Fibroblast of skin of abdomen (primary cell): ENCODE measurements around the gene CAPN11. TPM values are rescaled to one million over a fixed set of nuclear protein-coding genes. Genes with fewer than 3 reads are reported as not detected.

ENCODE experiments used
- DNase-seq: peaks from one replicate; pipeline ENCODE4 v3.0.0-alpha.2; 2013
- polyA plus RNA-seq, 2 experiments: library from polyadenylated mRNA; unstranded; fragments of 120-200 nt; gene quantifications; one replicate each; pipeline ENCODE4 v1.2.1, GENCODE V29; 2013; ENCODE audit not compliant: insufficient read length in 2 of 2

The CAPN11 gene
- polyA plus RNA-seq (2013, experiment 1 of 2; ENCODE audit: insufficient read length) = not detected
- not detected for polyA plus RNA-seq (2013, experiment 2 of 2; ENCODE audit: insufficient read length)

DNA sequence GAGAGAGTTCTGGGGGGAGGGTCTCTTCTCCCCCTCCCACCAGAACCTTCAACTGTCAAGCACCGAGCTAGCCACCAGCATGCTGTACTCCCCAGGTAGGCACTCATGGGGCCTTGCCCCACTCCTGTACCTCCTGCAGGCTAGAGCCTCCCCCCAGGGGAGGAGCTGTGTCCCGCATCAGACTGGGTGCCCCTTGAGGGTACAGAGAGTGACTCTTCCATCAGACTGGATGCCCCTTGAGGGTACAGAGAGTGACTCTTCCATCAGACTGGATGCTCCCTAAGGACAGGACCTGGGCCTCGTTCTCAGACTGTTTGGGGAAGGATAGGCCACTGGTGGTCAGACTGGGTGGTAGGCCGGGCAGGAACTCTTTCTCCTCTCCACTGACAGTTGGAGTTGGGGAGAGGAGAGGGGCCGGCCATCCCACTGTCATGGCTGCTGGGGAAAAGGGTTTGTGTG lies at the start of gene CAPN11:
Gene CAPN11 (plus strand): TSS at position 51 of the 459 bp plus-strand sequence. CDS start 29 bp downstream, at position 80.
- DNase-seq = no peak

DNA sequence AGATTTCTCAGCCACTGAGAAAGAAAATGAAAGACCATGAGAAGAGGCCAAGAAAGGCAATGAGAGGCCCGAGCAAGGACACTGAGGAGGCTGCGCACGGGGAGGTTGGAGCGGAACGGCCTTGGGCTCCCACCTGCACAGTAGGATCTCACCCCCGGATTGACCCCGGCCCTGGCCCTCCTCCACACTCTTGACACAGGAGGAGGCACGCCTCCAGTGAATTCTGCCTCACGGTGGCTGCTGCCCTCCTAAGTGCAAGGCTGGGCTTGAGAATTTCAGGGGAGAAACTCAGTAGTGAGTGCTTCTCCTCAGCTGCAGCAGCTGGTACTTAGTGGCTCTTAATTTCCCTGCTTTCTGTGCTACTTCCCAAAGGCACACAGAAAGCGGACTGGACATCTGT lies 49.4 kb upstream of the CAPN11 start:
- DNase-seq = no peak

DNA sequence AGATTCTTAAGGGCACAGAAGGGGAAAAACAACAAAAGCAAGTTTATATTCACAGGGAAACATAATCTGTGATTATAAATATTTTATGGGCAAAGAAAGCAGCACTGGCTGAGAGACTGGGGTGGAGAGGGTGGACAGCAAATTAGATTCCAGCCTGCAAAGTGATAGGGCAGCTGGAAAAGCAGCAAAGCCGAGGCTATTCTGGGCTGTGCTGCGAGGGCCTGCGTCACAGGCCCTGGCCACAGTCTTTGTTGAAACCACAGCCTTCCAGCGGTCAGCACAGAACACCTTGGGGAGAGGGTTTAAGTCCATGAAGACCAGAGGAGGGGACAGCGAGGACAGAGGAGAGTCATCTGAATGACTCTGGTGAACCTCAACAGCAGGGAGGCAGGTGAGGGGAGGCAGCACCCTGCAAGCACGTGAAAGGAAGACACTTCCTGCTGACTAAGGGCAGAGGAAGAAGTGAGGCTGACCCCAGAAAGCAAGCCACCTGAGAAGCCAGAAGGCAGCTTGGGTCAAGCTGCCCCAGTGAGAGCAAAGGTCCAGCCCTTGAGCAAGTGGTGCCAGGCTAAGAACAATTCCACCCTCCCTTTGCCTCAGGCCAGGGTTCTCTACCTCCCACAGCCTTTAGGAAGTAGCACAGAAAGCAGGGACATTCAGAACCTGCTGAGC lies 48.5 kb upstream of the CAPN11 start:
- no peak for DNase-seq

DNA sequence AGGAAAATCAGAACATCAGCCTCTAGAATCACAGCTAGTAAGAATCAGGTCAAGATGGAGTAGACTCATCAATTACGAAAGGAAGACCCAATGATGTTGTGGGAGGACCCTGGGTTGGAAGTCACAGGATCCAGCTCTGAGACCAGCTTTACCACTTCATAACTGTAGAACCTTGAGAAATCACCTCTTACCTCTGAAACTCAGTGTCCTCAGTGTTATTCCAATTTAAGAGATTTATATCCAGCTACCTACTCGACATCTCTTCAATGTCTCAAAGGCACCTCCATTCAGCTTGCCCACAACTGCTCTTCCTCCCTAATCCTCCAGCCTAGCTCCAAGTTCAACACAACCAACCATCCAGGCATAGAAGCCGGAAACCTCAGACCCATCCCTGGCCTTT lies 47.7 kb upstream of the CAPN11 start:
- no peak for DNase-seq

DNA sequence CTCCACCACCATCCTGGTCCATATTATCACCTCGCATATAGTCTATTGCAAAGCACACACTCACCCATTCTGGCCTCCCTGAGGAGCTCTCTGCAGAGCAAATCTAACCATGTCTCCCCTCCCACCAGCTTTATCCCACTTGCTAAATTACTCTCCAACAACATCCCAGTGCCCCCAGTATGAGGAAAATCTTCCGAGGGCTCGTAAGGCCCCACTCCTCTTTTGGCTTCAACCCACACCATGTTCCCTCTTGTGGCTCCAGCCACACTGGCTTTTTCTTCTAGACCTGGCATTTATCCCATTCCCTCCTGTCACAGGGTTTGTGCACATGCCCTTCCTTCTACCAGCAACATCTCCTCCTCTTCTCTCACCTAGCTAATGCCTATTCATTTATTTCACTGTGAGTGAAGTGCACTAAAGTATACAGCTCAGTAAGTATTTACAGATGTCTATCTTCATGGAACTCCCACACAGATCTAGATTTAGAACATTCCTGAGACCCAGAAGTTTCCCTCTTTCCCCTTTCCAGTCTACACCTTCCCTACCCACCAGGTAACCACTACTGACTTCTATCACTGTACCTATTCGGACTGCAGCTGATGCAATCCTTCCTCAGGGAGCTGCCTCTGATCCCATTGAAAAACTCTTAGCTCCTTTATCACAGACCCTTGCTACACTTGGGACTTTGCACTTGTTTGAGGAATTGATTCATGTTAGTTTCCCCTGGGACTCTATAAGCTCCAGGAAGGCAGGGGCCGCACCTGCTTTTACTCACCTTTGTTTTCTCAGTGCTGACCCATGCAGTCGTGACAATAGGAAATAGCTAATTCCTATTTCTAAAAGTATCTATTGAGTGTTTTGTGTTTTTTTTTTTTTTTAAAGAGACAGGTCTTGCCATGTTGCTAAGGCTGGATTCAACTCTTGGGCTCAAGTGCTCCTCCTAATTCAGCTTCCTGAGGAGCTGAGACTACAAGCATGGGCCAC lies 46.9 kb upstream of the CAPN11 start:
- no peak for DNase-seq

DNA sequence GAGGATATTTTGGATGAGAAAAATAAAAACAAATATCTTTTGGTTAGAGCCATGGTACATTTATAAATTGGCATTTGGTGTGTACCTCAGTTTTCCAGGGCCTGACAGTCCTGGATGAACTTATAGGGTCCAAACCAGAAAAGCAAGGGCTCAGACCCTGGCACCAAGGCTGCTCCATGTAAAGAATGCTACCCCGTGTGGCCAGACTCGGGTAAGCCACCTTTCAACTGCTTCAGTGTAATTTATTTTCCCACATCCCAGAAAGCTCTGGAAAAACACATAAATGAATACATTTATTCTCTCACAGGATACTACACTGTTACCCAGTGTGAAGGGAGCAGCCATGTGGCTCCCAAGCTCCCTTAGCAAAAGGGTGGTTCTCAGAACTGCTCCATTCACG lies 45.2 kb upstream of the CAPN11 start:
- no peak for DNase-seq

DNA sequence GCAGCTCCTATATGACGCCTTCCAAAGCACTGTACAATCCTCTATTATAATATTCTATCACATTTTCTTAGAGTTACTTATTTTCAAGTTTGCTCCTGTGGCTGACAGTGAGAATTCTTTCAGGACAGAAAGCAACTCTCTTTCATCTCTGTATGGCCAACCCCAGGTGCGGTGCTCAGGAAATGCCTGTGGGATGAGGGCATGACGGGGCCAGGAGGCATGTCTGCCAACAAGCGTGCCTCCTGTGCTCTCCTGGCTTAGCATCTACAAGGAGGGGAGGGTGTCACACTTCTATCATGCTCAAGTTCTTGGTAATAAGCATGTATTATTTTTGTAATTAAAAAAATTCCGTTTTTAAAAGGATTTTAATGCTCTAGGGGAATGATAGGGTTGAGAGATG lies 42.8 kb upstream of the CAPN11 start:
- peak; percentile 29 for DNase-seq

DNA sequence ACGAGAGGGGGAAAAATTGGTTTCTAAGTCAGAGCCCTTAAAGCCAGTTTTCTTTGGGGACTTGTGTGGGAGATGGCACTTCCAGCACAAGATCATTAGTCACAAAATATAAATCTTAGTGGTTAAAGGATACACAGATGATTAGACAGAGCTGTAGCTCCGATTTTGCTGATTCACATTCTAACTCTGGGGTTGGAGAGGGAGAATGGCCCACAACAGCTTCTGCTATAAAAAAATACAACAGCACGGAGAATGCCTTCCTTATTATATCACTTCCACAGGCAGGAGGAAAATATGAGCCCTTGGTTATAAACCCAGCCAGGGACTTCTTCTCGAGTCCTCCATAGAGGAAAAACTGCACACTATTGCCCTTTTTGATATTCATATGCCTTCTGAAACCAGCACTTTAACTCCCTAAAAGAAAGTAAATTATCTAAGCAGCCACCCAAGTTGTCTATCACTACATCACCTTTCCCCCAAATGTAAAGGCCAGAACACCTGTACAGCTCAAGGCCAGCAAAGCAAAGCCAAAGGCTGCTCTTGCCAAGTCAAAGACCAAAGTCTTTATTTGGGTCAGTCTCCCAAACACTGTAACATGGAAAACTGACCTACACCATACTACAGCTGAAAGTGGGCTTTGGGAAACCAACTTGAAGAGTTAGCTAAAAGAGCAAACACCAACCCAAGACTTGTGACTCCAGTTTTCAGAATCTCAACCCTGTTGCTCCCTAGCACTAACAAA lies 41.8 kb upstream of the CAPN11 start:
- DNase-seq = peak; percentile 86

DNA sequence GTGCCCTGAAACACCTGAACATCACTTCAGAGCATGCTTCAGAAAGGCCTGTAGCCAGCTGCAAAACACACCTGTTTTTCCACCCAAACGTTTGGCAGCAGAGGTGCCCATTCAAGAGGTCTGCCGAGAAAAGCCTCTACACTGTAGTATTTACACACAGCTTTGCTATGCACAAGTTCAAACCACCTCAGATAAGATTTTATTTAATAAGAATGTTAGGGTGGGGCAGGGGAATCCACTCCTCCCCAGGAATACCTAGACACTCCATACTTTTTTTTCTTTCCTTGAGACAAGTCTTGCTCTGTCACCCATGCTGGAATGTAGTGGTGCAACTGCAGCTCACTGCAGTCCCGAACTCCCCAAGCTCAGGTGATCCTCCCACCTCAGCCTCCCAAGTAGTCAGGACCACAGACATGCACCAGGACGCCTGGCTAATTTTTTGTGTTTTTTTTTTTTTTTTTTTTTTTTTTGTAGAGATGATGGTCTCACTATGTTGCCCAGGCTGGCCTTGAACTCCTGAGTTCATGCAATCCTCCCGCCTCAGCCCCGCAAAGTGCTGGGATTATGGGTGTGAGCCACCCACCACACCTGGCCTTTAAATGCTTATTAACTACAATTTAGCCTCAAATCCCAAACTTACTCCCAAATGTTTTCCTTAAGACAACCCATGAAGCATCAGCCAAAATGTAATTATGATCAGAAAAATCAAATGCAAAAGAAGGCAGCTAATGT lies 41.1 kb upstream of the CAPN11 start:
- DNase-seq = no peak

DNA sequence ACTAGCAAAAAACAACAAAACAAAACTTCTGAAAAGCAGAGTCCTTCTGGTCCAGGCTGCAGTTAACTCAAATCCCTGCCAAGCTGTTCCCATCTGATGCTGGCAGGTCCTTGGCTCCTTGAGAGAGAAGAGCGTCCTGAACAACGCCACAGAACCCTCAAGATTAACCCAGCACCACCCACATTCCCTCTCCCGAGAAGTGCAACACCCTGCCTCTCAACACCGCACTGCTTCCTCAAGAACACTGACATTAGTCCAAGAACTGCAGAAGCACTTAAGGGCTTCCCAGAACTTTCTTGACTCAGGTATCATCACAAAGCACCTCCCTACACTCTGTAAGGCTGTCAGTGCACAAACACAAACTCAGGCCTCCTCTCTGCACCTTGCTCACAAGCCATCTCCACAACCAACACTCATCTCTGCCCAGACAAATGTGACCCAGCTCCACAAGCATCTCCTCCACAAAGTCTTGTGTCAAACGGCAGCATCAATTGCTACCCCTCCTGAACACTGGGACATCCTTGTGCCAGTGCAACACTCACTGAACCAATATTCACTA lies 38.8 kb upstream of the CAPN11 start:
- no peak for DNase-seq

DNA sequence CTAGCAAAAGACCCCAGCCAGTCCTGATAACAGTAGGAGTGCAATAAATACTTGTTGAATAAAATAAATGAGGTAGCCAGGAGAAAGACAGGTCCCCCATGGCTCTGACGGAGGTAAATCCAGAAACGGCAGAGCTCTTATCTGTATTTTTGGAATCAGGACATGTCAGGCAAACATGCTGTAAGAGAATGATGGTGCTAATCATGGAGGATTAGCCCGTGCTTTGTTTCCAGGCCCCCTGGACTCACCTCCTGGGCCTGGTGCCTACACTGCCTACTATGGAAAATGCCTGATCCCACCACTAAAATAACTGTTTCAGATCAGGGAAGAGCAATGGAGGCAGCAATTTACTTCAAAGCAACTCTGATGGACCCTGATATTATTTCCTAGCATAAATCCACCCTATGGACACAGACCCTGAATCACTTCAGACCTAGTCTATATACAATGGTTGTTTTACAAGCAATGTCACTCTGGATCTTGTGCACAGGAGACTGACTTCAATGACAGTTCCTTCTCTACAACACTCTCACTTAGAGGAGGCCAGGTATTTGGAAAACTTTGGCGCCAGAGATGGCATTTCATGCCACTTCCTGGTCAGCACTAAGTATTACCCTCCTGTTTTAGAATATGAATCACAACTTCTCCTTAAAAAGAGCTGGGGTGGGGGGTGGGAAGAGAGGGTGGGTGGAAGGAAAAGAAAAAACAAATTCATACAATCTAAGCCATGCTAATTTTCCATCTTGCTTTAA lies 37.8 kb upstream of the CAPN11 start:
- DNase-seq = no peak

DNA sequence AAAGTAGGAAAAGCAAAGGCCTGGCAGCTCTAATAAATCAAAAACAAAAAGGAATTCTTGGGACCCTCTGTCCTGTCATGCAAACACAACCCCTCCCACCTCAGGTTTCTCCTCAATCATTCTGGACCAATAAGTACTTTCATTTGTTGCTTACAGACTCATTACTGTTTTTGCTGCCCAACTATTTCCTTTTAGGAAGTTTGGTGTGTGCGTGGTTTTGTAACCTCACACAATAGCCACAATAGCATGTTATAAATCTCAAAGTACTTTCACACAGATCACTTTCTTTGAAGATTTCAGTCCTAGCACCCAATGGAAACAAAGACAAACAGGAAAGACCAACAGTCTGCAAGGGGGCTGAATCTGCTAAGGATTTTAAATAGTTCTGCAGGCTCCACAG lies 35.8 kb upstream of the CAPN11 start:
- DNase-seq = peak; percentile 42

DNA sequence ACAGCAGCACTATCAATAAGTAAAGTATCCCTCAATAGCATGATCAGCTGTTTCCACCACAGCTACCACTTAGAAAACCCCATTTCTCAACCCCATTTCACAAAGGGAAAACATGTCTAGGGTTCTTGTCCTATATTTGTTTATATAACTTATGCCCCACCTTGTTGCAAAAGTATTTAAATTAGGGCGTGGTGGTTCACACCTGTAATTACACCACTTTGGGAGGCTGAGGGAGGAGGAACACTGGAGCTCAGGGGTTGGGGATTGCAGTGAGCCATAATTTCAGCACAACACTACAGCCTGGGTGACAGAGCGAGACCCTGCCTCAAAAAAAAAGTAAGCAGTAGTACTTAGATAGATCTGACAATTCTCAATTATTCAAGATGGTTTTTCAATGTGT lies 35.1 kb upstream of the CAPN11 start:
- no peak for DNase-seq

DNA sequence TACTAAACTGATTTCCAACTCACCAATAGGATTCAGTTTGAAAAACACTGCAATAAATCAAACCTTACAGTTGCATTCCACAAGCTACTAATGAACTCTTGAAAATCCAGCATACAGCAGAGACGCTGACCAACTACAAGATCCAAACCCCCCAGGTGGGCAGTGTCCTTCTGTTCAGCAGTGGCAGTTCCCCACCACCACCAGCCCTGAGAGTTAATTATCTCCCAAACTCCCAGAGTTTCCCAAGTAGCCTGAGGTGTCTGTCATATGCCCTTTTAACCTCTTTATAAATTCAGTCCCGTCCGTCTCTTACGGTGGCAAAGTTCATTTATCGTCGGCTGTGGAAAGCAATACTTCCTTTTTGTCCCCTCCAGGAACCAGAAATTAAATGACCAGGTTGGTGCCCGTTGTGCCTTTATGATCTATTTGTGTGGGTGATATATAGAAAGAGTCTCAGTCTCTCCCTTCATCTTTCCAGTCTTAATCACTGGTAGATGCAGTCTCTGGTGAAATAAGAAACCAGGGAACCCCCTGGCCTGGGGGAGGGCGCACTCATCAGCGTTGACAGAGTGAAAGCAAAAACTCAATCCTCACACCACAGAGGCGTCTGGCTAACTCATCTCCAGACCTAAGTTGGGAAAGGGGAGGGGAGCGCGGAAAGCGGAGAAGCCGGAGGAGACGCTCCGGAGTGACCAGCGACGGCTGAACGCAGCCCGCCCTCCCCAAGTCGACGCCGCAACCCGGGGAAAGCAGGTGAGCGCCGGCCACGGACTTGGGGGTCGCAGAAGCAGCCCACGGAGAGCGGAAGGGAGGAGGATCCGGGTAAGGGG lies 32.1 kb upstream of the CAPN11 start:
- DNase-seq = peak; percentile 86

DNA sequence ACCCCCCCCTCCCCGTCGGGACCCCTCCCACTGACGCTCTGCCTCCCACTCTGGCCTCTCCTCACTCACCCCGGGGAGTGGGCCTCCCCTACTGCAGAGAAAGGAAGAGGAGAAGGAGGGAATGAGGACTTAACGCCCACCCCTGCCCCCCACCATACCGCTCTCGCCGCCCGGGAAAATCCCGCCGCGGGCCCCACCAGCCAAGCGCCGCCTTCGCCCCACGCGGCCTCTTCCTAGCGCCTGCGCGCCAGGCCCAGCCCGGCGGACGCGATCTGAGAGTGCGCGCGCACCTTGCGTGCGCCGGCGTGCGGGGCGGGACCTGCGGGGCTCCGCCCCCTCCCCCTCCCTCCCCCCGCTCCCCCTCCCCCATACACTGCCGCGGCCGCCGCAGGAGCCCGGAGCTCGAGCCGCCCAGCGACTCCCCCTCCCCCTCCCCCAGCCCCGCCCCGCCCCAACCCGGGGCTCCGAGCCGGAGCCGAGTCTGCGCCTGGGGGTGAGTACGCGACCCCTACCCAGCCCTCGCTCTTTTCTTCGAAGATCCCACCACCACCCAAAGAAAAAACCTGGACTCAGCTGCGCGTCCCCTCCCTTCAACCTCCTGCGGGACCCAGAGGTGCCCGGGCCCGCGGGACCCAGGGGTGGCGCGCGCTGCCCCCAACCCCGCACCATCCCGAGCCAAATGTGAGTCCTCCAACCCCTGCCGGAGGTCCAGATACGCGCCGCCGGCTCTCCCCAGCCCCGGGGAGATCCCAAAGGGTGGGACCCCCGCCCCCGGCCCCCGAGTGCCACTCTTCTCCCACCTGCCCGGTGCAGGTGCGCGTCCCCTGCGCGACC lies 31.2 kb upstream of the CAPN11 start, which contains the start of the genes MRPL14 and TMEM63B:
Gene MRPL14 (minus strand): TSS at position 267 of the 834 bp plus-strand sequence. CDS start 10,841 bp downstream, outside the sequence.
Gene TMEM63B (plus strand): TSS at position 369 of the 834 bp plus-strand sequence. CDS start 7,031 bp downstream, outside the sequence.
- DNase-seq = peak; percentile 90

DNA sequence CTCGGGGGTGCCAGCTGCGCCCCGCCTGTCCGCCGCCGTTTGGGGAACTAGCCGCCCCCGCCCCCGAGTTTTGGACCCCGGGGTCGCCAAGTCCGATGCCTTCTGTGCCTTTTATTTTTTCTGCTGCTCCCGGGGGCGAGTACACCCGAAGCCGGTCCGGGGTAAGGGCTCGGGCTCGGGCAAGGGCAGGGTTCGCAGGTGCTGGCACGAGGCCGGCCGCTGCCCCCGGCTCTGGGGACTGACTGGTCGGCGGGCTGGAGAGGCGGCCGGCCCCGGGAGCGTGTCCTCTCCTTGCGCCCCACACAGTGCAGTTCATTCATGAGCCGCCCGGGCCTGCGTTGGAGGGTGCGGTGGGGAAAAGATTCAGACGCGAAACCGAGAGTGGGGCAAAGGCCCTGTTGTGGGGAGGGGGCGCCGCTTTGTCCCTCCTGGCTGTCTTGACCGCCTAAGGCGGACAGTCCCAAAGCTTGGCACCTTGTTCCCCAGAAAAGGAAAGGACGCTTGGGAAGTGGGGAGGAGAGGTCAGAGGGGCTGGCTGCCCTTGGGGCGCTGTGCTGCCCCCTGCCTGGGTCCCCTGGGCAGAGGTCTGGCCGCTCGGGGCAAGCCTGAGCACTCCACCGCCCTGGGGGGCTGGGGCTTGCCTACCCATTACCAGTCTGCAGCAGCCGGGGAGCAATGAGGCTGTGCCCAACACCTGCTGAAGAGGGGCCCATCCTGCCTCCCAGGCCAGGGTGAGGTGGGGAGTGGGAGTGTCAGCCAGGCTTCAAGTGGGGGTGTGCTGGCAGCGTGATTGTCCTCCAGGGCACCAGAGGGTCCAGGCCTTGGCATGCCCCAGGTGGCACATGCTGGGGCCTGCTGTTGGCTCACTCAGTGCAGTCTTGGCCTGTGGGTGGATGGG lies 30.4 kb upstream of the CAPN11 start:
- no peak for DNase-seq

DNA sequence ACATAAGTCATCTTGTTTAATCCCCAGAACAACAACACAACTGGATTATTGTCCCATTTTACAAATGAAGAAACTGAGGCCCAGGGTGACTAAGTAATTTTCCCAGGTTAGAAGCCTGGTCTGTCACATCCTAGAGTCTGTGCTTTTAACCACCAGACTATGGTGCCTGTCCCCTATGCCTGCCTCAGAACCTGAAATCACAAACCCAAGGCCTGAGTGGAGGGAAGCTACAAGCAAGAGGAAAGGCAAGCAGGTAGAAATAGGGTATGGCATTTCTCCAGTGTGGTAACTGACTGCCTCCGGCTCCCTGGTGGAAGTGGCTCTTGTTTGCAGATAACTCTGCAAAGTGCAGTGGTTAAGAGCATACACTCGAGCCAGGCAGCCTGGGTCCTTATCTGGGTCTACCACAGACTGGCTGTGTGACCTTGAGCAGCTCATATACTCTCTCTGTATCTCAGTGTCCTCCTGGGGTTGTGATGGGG lies 28.7 kb upstream of the CAPN11 start:
- no peak for DNase-seq
